Measurements from ENCODE around the gene UGT1A6.
A peak's percentile ranks its signal among the peaks of the same experiment; 100 is the strongest.
"Not testable (repeated sequence)": the region's sequence is repeated elsewhere in the genome, so short reads cannot be mapped to it uniquely, and the experiment has no call there.

UGT1A6 gene

GRCh38 chr2:233681521-233682099 is 11.1 kb upstream of the UGT1A6 start, which contains the start of gene UGT1A7:
Gene UGT1A7 (plus strand): TSS chr2:233681901. CDS start chr2:233681938, 37 bp downstream.
- no peak for DNase-seq (ENCODE audit: low read depth)
- H3K4me3 ChIP-seq (ENCODE audit: low read depth, low read length), result no peak within 1 kb of the TSS

- no peak for DNase-seq (ENCODE audit: low read depth)
Observed at GRCh38 chr2:233684640-233685039, 8.1 kb upstream of the UGT1A6 start.

GRCh38 chr2:233686928-233687327 is 5.8 kb upstream of the UGT1A6 start:
- H3K4me3 ChIP-seq (ENCODE audit: low read depth, low read length), result no peak overlapping the region
- no peak for DNase-seq (ENCODE audit: low read depth)

More at GRCh38 chr2:233684640-233685039, 8.1 kb upstream of the UGT1A6 start:
- H3K4me3 ChIP-seq (ENCODE audit: low read depth, low read length), result no peak overlapping the region

- no peak for DNase-seq (ENCODE audit: low read depth)
Observed at GRCh38 chr2:233688341-233688740, 4.3 kb upstream of the UGT1A6 start.

DNA sequence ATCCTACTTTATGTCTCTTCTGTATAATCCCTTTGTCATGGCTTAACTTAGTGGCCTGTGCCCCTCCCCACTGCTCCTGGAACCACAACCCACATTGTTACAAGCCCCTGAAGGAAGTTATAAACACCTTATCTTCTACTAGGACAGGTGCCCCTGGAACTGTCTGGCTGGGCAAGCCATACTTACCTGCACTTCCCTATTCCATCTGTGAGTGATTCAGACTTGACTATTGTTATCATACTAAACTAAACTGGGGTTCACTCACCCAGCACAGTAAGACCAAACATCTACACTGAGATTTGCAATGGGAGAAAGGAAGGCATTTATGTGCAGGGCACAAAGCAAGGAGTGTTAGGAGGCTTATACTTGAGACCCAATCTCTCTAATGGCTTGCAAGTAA is 3.7 kb upstream of the UGT1A6 start:
- no peak for DNase-seq (ENCODE audit: low read depth)
- no peak overlapping the region for H3K4me3 ChIP-seq (ENCODE audit: low read depth, low read length)

More at GRCh38 chr2:233688341-233688740, 4.3 kb upstream of the UGT1A6 start:
- H3K4me3 ChIP-seq (ENCODE audit: low read depth, low read length), result no peak overlapping the region

GRCh38 chr2:233689501-233689900 is 3.2 kb upstream of the UGT1A6 start:
- no peak for DNase-seq (ENCODE audit: low read depth)
- no peak overlapping the region for H3K4me3 ChIP-seq (ENCODE audit: low read depth, low read length)

GRCh38 chr2:233690444-233690843 is 2.2 kb upstream of the UGT1A6 start:
- H3K4me3 ChIP-seq (ENCODE audit: low read depth, low read length), result no peak overlapping the region
- no peak for DNase-seq (ENCODE audit: low read depth)

- H3K4me3 ChIP-seq (ENCODE audit: low read depth, low read length), result no peak overlapping the region
- no peak for DNase-seq (ENCODE audit: low read depth)
Observed at GRCh38 chr2:233691443-233692433, 952 bp upstream of the UGT1A6 start.

DNA sequence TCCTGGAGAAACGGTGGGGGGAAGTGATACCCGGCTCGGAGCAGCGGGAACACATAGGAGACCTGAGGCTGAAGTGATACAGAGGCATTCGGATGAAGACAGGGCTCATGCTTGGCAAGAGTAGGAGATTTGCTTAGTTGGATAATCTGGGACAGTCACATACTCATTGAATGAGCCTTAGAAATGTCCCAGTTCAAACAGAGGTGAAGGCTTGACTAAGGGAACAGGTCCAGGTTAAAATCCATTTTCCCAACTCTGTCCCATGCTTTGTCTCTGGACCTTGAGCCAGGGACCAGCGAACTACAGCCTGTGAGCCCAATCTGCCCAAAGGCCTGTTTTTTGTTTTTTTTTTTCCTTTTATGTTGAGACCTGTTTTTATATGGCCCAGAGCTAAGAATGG is 1.3 kb downstream of the UGT1A6 start:
- DNase-seq (ENCODE audit: low read depth), result no peak

GRCh38 chr2:233698740-233699139 is 6.0 kb downstream of the UGT1A6 start:
- no peak overlapping the region for H3K4me3 ChIP-seq (ENCODE audit: low read depth, low read length)

More for the DNA sequence above, 1.3 kb downstream of the UGT1A6 start:
- no peak overlapping the region for H3K4me3 ChIP-seq (ENCODE audit: low read depth, low read length)

DNA sequence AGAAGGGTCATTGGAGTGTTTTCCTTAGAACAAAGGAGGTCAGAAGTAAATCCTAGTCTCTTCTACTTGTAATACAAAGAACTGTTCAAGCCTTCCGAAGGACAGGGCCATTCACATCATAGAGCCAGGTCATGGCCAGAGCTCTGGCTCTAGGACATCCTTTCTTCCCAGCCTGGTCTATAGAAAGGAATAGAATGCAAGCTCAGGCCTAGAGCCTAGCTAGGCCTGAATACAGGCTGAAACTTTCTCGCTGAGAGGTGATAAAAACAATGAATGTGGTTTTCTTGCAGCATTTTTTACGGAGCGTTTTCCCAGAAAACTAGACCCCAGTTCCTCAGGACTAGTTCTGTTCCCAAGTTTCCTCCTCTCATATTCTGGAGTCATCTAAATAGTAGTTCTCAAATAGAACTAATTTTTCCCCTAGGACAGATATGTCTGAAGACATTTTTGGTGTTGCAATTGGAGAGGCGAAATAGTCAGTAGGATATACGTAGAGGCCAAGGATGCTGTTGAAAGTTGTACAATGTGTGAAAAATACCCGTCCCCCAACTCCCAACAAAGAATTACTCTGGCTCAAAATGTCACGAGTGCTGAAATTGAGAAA is 6.8 kb downstream of the UGT1A6 start:
- no peak overlapping the region for H3K4me3 ChIP-seq (ENCODE audit: low read depth, low read length)
- DNase-seq (ENCODE audit: low read depth), result no peak

More at GRCh38 chr2:233698740-233699139, 6.0 kb downstream of the UGT1A6 start:
- no peak for DNase-seq (ENCODE audit: low read depth)

GRCh38 chr2:233700028-233700635 is 7.4 kb downstream of the UGT1A6 start:
- no peak for DNase-seq (ENCODE audit: low read depth)
- no peak overlapping the region for H3K4me3 ChIP-seq (ENCODE audit: low read depth, low read length)

DNA sequence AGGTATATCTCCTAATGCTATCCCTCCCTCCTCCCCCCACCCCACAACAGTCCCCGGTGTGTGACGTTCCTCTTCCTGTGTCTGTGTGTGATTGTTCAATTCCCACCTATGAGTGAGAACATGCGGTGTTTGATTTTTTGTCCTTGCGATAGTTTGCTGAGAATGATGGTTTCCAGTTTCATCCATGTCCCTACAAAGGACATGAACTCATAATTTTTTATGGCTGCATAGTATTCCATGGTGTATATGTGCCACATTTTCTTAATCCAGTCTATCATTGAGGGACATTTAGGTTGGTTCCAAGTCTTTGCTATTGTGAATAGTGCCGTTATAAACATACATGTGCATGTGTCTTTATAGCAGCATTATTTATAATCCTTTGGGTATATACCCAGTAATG is 8.2 kb downstream of the UGT1A6 start:
- DNase-seq (ENCODE audit: low read depth); H3K4me3 ChIP-seq (ENCODE audit: low read depth, low read length): not testable (repeated sequence)

DNA sequence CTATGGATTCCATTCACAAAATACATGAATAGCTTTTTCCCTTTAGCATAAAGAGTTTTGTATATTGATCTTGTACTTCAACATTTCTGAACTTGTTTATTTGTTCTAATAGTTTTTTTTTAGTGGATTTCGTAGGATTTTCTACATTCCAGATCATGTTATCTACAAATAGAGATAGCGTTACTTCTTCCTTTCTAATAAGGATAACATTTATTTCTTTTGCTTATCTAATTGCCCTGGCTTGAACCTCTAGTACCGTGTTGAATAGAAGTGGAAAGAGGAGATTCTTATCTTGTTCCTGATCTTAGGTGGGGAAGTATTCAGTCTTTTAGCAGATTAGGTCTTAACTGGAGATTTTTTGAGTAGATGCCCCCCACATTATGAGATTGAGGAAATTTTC is 9.5 kb downstream of the UGT1A6 start:
- DNase-seq (ENCODE audit: low read depth), result no peak
- H3K4me3 ChIP-seq (ENCODE audit: low read depth, low read length), result no peak overlapping the region

DNA sequence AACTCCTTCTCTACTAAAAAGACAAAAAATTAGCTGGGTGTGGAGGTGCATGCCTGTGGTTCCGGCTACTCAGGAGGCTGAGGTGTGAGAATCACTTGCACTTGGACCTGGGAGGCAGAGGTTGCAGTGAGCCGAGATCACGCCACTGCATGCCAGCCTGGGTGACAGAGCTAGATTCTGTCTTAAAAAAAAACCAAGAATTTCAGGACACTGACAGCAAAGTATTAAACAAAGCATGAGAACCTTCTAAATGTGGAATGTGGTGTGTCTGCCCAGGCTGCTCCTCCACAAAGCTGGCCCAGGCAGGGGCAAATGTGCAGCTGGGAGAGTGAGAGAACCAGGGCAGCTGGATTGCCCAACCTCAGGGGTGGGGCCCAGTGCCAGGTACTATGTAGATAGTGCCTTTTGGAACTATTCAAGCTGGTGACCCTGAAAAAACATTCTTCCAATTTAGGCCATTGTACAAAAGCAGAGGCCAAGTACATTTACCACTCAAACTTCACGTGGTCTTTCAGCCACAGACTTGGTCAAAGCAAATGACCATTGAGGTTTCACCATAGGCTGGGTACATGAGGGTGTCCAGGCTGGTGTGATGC is 13.3 kb downstream of the UGT1A6 start:
- no peak overlapping the region for H3K4me3 ChIP-seq (ENCODE audit: low read depth, low read length)
- no peak for DNase-seq (ENCODE audit: low read depth)

- no peak overlapping the region for H3K4me3 ChIP-seq (ENCODE audit: low read depth, low read length)
- peak; percentile 3 for DNase-seq (ENCODE audit: low read depth)
Observed at GRCh38 chr2:233706720-233707119, 14.0 kb downstream of the UGT1A6 start.

DNA sequence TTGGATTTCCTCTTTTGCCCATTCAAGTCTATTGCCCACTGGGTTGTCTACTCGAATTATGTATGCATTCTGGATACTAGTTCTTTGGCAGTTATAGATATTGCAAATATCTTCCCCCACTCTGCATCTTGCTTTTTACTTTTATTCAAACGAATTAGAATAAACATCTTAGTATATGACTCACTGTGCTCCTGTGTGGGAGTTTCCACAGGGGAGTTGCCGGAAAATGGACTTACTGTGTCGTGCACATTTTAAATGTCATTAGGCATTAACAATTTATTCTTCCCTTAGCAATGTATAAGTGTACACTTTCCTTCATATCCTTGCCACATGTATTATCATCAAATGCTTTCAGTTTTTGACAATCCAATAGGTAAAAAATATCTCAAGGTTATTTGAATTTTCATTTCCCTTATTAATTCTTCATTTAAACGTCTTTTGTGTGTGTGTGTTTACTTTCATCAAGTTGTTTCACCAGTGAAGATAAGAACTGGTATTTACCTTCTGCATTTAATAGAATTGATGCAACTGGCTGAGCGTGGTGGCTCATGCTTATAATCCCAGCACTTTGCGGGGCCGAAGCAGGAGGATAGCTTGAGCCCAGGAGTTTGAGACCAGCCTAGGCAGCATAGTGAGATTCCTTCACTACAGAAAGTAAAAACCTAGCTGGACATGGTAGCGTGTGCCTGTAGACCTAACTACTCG is 15.4 kb downstream of the UGT1A6 start:
- no peak overlapping the region for H3K4me3 ChIP-seq (ENCODE audit: low read depth, low read length)
- DNase-seq (ENCODE audit: low read depth), result peak; percentile 1

- DNase-seq (ENCODE audit: low read depth), result no peak
- no peak overlapping the region for H3K4me3 ChIP-seq (ENCODE audit: low read depth, low read length)
Observed at GRCh38 chr2:233708942-233709341, 16.3 kb downstream of the UGT1A6 start.
